LHCN-M2 (cell line): ENCODE results near the gene WNT9A. TPM values are rescaled to one million over a fixed set of nuclear protein-coding genes. Genes with fewer than 3 reads are reported as not detected.
"Not testable (repeated sequence)": the region's sequence is repeated elsewhere in the genome, so short reads cannot be mapped to it uniquely, and the experiment has no call there.

Experiments used
- DNase-seq: peaks from one replicate; pipeline ENCODE4 v3.0.0-alpha.2; 2012; ENCODE audit warnings: low read depth
- total RNA-seq: library from RNA; depleted of rRNA; stranded (reverse); fragments of >200 nt; gene quantifications from 2 replicates; pipeline ENCODE4 v1.2.3, GENCODE V29; 2014; rRNA removed

The WNT9A gene
- total RNA-seq, 1 experiment from 2014 or later = 3.5 TPM

DNA sequence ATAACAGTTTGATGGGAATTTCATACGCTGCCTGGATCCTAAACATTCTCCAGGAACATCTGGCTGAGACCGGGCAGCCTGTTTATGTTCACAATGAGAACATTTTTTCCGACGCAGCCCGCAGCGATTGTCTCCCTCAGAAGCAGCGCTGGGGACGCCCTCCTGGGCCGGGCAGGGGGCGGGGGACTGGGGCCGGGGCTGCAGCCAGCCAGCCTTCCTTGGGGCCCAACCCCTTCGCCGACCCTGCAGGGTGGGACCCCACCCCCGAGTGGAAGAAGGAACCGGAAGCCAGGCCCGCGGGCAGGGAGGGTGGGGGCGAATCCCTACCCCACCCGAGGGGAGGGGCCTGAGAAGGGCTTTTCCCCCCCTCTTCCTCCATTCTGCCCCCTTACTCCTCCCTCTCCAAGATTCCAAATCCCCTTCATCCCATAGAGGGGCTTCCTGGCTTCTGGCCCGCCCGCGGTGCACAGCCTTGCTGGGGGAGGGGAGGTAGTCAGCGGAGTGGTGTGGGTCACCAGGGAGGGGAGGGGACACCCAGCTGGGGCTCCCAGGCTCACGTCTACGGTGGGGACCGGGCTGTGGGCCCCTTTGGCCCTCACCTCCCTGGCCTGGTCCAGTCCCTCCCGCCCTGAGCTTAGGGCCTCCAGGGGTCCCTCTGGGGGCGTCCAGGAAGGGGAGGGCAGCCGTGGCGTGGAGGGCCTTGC lies 60.6 kb downstream of the WNT9A start:
- DNase-seq = no peak

DNA sequence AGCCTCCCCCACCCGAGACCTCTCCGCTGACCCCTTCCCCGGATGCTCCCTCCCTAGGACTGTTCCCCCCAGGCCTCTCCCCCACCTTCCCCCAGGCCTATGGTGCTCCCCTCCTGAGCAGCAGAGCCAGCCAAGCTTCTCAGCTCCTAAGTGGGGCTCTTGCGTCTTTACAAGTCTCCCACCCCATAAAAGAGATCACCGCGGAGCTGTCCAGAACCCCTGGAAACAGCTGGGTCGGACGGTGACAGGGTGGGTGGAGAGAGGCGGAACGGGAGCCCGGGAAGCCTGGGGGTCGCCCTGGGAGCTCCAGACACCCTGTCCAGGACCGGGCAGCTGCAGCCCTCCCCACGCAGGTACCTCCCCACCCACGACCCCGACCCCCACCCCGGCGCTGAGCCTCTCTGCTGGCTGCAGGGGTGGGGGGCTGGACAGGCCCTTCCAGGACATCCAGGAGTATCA lies 61.2 kb downstream of the WNT9A start:
- no peak for DNase-seq

DNA sequence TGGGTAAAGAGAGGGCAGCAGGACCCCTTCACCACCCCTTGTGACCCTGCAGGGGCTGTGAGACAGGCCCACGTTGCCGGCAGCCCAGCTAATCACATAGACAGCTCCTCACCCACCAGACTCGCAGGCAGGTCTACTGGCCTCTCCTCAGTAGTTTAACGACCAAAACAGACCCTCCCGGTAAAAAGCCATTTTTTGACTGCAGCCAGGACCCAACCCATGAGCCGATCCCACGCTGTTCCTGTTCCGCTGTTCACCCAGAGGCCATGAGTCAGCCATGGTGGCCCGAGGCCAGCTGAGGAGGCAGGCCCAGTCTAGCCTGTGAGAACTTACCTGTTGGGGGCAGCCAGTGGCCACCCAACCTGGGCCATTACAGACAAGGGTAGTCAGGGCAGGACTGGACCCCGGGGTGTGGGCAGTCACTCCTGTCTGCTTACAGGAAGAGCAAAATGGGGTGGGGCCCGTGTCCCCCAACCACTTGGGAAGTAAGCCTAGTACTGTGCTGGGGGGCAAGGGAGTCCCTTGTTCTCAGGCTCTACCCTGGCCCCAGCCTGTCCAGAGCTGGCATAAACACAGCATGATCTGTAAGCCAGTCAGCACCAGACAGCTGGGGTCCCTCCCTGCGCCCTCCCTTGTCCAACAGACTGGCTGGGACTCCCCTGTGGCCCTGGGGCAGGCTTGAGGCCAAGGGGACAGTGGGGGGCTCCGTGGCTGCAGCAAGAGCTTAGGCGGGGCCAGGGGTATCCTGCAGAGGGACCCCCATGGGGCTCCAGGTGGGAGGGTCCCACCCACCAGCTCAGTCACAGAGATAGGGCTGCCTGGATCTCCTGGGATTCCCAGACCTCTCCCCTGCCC lies 61.9 kb downstream of the WNT9A start:
- DNase-seq = peak; percentile 37

DNA sequence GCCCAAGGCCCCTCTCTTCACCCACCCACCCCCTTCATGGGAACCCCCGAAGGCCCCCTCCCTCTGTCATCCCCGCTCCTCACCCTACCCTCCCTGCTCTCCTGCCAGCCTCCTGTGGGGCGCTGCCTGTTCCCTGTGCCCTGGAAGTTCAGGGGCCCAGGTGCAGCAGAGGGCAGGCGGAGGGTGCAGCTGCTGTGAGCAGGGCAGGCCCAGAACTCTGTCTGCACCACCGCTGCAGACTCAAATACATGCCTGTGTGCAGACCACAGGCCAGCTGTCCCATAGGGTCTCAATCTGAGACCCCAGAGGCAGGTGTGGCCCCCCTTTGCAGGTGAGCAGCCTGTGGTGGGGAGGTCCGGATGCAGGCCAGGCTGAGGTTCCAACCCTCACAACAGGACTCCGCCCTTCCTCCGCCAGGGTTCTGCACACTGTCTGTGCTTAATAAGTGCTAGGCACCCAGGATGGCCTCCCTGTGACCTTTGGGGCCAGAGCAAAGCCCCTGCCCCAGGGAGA lies 62.5 kb downstream of the WNT9A start:
- DNase-seq = no peak

DNA sequence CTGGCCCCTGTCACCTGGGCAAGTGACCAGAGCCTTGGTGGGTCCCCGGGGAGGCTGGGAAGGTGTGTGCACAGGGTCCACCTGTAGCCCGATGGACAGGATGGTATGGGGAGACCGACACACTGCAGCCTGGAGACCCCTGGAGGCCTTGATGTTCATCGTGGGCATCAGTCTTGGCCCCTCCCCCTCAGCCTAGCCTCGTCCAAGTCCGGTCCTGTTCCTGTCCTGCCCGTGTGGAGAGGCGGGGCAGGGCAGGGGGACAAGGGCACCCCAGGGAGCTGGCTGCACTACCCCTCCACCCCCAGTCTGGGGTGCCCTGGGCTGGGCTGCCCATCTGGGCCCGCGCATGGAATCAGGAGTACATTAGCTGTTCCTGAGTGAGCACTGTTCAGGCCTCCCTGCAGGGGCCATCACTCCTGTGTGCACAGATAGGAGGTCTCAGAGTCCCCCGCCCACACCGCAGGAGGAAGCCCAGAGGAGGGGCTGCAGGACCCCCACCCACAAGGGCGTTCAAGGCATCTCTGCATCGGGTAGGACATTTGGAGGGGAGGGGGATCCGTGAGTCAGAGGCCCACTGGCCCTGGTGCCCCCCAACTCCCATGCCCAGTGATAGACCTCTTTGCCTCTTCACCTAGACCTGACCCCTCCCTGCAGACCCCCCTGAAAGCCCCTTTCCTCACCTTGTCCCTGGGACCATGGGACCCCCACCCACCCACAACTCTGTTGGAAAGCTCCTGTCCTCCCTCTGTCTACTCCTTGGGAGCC lies 63.2 kb downstream of the WNT9A start:
- DNase-seq = no peak

DNA sequence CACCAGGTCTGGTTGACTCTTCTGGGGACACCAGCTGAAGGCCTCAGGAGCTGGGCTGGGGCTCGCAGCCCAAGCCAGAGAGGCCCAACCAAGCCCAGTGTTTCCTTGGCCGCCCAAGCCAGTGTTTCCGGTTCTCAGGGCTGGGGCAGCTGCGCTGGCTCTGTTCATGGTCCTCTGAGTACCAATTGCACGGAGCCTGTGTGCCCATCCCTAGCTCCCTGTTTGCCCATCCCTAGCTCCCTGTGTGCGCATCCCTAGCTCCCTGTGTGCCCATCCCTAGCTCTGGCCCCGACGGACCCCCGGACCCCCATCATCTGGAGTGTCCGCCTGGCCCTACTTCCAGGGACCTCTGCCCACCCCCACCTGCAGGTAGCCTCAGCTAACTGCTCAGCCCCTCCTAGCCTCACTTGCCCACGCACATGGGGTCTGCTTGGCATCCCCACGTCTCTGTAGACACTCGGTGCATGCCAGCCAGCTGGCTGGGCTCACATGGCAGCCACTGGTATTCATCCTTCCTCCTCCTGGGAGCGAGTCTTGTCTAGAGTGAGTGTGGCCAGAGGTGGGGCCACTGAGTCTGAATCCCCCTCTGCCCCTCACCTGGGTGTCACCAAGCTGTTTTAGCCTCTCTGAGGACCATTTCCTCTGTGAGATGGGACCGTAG lies 64.0 kb downstream of the WNT9A start:
- no peak for DNase-seq

DNA sequence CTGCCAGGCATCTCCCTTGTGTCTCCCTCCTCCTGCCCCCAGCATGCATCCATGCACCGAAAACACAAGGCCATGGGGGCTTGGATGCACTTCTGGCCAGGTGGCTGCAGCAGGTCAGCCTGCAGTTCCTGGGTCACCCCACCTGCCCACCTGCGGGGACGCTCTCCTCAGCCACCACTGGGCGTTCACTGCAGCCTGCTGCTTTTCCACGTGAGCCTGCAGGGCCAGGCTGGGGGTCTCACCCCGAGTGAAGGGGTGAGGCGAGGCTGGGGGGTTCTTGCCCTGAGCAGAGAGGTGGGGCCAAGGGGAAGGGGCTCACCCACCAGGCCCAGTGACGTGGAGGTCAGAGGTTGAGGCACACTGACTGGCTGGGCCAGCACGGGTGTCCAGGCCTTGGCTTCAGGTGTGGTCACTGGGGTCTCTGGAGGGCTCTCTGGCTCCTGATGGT lies 64.6 kb downstream of the WNT9A start:
- DNase-seq = no peak

DNA sequence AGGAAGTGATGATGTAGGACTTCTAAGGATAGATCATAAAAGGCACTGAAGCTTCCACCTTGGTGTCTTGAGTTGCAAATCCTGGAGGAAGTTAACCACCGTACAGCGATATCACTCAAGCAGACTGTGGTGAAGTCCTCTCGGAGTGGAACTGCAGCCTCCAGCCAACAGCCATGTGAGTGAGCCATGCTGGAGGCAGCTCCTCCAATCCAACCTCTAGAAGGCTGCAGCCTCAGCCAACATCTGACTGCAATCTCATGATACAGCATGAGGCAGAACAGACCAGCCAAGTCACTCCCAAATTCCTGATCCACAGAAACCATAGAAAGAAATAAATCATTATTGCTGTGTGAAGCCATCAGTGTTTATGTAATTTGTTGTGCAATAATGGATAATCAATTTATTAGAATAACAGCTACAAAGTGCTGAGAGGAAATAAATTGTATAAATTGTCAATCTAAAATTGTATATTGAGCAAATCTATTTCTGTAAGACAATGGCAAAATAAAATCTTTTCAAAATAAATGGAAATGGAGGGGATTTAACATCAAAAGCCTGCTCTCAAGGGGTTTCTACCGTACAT lies 67.3 kb downstream of the WNT9A start:
- DNase-seq = no peak

DNA sequence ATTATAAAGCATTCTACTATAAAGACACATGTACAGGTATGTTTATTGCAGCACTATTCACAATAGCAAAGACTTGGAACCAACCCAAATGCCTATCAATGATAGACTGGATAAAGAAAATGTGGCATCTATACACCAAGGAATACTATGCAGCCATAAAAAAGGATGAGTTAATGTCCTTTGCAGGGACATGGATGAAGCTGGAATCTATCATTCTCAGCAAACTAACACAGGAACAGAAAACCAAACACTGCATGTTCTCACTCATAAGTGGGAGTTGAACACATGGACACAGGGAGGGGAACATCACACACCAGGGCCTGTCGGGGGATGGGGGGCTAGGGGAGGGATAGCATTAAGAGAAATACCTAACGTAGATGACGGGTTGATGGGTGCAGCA lies 69.9 kb downstream of the WNT9A start:
- not testable (repeated sequence) for DNase-seq

DNA sequence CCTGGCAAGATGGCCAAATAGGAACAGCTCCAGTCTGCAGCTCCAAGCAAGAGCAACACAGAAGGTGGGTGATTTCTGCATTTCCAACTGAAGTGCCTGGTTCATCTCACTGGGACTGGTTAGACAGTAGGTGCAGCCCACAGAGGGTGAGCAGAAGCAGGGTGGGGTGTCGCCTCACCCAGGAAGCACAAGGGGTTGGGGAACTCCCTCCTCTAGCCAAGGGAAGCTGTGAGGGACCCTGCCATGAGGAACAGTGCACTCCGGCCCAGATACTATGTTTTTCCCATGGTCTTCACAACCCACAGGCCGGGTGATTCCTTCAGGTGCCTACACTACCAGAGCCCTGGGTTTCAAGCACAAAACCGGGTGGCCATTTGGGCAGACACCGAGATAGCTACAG lies 75.8 kb downstream of the WNT9A start:
- DNase-seq = not testable (repeated sequence)

DNA sequence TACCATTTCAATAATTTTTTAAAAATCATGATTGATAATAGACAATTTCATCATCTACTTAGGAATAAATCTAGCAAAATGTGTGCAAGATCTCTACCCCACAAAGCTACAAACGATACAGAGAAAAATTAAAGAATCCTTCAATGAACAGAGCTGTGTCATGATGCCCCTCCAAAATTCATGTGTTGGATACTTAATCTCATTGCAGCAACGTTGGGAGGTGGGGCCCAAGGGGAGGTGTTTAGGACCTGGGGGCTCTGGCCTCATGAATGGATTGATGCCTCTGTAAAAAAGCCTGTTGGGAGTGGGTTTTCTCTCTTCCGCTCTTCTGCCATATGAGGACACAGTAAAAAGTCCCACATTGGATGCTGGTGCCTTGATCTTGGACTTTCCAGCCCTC lies 77.4 kb downstream of the WNT9A start:
- DNase-seq = no peak

DNA sequence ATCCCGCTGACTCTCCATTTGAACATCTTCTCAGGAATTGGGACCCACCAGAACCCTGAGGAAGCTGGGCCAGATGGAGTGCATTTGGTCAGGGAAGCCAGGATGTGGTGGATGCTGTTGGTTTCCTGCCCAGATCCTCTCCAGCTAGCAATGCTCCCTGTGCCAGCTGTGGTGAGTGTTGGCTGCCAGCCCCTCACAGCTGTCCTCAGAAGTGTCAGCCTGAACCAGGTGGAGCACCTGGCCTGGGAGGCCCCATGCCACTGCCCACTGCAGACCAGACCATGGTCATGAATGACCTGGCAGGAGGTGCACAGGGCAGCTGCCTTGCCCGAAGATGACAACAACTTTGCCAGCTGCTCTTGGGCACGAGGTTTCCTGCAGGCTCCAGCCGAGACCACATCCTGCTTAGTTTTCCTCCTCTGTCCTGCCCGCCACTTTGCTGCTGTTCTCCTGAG lies 77.9 kb downstream of the WNT9A start:
- DNase-seq = peak; percentile 80

DNA sequence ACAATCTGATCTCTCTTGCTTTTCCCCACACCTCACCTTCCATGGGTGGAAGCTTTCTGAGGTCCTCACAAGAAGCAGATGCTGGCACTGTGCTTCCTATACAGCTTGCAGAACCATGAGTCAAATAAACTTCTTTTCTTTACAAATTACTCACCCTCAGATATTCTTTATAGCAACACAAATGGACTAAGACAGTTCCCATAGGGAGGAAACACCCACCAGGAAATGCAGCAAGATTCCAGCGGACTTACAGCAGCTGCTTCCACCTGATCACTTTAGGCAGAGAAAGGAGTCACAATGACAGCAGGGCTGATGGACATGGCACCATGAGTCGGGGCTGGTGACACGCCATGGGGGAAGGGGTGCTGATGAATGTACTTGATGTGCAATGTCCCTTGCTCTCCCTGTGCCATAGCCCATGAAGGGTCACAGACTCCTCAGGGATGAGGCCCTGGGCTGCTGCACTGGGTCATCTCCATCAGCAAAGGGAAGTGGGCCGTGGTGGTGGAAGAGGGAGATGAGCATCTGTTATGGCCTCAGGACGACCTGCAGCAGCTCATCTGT lies 78.4 kb downstream of the WNT9A start:
- DNase-seq = peak; percentile 47

Other genes starting within 250 kb of the WNT9A start
- 30.2 and 32.4 TPM in 2 replicates for gene JMJD4, start 212.6 kb downstream of the WNT9A start, total RNA-seq
- 46.4 and 48.5 TPM in 2 replicates for gene SNAP47, start 212.5 kb downstream of the WNT9A start, total RNA-seq
- gene PRSS38, start 132.3 kb downstream of the WNT9A start, total RNA-seq = not detected in 2 replicates
- not detected in 2 replicates for gene WNT3A, start 59.1 kb upstream of the WNT9A start, total RNA-seq
- gene ARF1, start 134.8 kb upstream of the WNT9A start, total RNA-seq = 354 and 378 TPM in 2 replicates
- gene C1orf35, start 155.4 kb upstream of the WNT9A start, total RNA-seq = 16.3 and 18.5 TPM in 2 replicates
- 55.0 and 78.6 TPM in 2 replicates for gene MRPL55, start 161.4 kb upstream of the WNT9A start, total RNA-seq
- 376 and 378 TPM in 2 replicates for gene GUK1, start 192.3 kb upstream of the WNT9A start, total RNA-seq
- 0.63 and 0.77 TPM in 2 replicates for gene GJC2, start 202.0 kb upstream of the WNT9A start, total RNA-seq
- gene IBA57, start 217.9 kb upstream of the WNT9A start, total RNA-seq = 2.6 and 5.1 TPM in 2 replicates